Measurements from ENCODE around the gene SBF2. TPM values are rescaled to one million over a fixed set of nuclear protein-coding genes. Genes with fewer than 3 reads are reported as not detected.

SBF2 gene
- total and polyA plus RNA-seq, 2 of the 13 experiments (the other 11 are each of a cell fraction or from before 2014, with no cell fraction given): 24.0 to 45.8 TPM

- Histone ChIP-seq H4K20me1 (ENCODE audit: insufficient read depth, low read length) (no peaks in the 10 kb centered on the region), H3K9ac (ENCODE audit: insufficient read depth, low read depth, low read length) (no peak overlapping the region), H3K4me1 (ENCODE audit: insufficient read depth, low read length) (no peaks in the 10 kb centered on the region), H3K27me3 (ENCODE audit: control insufficient read depth in 1 of 2, insufficient read depth in 2 of 2, low read length in 2 of 2) (no peaks in the 10 kb centered on the region; a peak in 1 of 5 replicates), H3K9me3 (ENCODE audit: low read length) (no peaks in the 10 kb centered on the region), H2AFZ (ENCODE audit: low read length) (no peak overlapping the region), H3K79me2 (ENCODE audit: insufficient read depth, low read length) (no peaks in the 10 kb centered on the region), H3K4me3 (replicated peaks in 1 of 3; ENCODE audit: insufficient read depth in 1 of 3, low read depth in 2 of 3, low read length in 3 of 3) (no peak overlapping the region), H3K36me3 (replicated peaks in 1 of 2; ENCODE audit: control insufficient read depth in 1 of 2, insufficient read depth in 2 of 2, low read length in 2 of 2) (no peaks in the 10 kb centered on the region), H3K27ac (ENCODE audit: extremely low read length, insufficient read depth, low read length) (no peak overlapping the region), H3K4me2 (ENCODE audit: low read depth, low read length) (no peak overlapping the region)
- WGBS (ENCODE audit: low lambda C conversion rate): 94% methylated on average over 1 of the region's 1 CpG
- no TSS peak for BruUV-seq (replicated peaks)
- ChIA-PET CTCF (ENCODE audit: low intra/inter-chr PET ratio, low total read pairs) (no interaction called here), POLR2A (no interaction called here)
- TF ChIP-seq ZNF512B (CRISPR knock-in tag; IDR thresholded peaks at IDR 0.05; ENCODE audit: borderline replicate concordance) (no peak), AGO1 (IDR thresholded peaks at IDR 0.05; ENCODE audit: low read depth, low read length, poor library complexity, severe bottlenecking) (no peak), ZFP36L2 (CRISPR knock-in tag; IDR thresholded peaks at IDR 0.05) (no peak), DMTF1 (CRISPR knock-in tag; IDR thresholded peaks at IDR 0.05) (no peak), STAT6 (CRISPR knock-in tag; IDR thresholded peaks at IDR 0.05; ENCODE audit: borderline replicate concordance) (no peak), ZBTB38 (CRISPR knock-in tag; IDR thresholded peaks at IDR 0.05) (no peak), RAD21 (CRISPR knock-in tag; IDR thresholded peaks at IDR 0.05) (no peak), TOE1 (CRISPR knock-in tag; IDR thresholded peaks at IDR 0.05) (no peak), MTA1 (CRISPR knock-in tag; IDR thresholded peaks at IDR 0.05; ENCODE audit: borderline replicate concordance) (no peak), ZNF274 (CRISPR knock-in tag; IDR thresholded peaks at IDR 0.05) (no peak), ZNF34 (CRISPR knock-in tag; IDR thresholded peaks at IDR 0.05; ENCODE audit: borderline replicate concordance) (no peak), CEBPZ (IDR thresholded peaks at IDR 0.05; ENCODE audit: low read length) (no peak), CC2D1A (CRISPR knock-in tag; IDR thresholded peaks at IDR 0.05) (no peak)
- in situ Hi-C loops (cut with HindIII; ENCODE audit: extremely low pct_ligation_motif_present, low pct_unique_long_range_greater_than_20kb) (no loop called here), intact Hi-C loops (cut with micrococcal nuclease; ENCODE audit: unreplicated experiment) (no loop called here)
- ATAC-seq (no peak), DNase-seq (ENCODE audit: low spot score) (no peak), FAIRE-seq (no peak)
These were observed 405.1 kb downstream of the SBF2 start for GRCh38 chr11:9888938-9889337.
